ENCODE data around the gene PSIP1.
"Not testable (repeated sequence)": the region's sequence is repeated elsewhere in the genome, so short reads cannot be mapped to it uniquely, and the experiment has no call there.

PSIP1 gene

DNA sequence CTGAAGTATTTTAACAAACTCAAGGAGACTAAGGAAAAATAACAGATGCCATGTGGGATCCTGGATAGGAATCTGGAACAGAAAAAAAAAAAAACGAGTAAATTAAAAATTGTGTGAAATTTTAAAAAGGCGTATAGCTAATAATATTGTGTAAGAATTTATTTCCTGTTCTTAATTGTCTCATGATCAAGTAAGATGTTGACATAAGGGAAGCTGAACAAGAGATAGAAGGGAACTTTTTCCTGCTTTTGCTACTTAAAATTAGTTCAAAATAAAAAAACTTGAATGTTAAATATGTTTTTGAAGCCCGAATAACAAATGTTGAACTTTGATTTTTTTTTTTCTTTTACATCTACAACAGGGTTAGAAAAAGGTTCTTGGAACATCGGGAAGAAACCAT lies 77.6 kb downstream of the PSIP1 start:
- TF ChIP-seq, protein P1, sequence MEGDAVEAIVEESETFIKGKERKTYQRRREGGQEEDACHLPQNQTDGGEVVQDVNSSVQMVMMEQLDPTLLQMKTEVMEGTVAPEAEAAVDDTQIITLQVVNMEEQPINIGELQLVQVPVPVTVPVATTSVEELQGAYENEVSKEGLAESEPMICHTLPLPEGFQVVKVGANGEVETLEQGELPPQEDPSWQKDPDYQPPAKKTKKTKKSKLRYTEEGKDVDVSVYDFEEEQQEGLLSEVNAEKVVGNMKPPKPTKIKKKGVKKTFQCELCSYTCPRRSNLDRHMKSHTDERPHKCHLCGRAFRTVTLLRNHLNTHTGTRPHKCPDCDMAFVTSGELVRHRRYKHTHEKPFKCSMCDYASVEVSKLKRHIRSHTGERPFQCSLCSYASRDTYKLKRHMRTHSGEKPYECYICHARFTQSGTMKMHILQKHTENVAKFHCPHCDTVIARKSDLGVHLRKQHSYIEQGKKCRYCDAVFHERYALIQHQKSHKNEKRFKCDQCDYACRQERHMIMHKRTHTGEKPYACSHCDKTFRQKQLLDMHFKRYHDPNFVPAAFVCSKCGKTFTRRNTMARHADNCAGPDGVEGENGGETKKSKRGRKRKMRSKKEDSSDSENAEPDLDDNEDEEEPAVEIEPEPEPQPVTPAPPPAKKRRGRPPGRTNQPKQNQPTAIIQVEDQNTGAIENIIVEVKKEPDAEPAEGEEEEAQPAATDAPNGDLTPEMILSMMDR (IDR thresholded peaks at IDR 0.05; ENCODE audit: low read depth, low read length), result no peak
- no peak for DNase-seq (ENCODE audit: extremely low read depth, low read depth)

DNA sequence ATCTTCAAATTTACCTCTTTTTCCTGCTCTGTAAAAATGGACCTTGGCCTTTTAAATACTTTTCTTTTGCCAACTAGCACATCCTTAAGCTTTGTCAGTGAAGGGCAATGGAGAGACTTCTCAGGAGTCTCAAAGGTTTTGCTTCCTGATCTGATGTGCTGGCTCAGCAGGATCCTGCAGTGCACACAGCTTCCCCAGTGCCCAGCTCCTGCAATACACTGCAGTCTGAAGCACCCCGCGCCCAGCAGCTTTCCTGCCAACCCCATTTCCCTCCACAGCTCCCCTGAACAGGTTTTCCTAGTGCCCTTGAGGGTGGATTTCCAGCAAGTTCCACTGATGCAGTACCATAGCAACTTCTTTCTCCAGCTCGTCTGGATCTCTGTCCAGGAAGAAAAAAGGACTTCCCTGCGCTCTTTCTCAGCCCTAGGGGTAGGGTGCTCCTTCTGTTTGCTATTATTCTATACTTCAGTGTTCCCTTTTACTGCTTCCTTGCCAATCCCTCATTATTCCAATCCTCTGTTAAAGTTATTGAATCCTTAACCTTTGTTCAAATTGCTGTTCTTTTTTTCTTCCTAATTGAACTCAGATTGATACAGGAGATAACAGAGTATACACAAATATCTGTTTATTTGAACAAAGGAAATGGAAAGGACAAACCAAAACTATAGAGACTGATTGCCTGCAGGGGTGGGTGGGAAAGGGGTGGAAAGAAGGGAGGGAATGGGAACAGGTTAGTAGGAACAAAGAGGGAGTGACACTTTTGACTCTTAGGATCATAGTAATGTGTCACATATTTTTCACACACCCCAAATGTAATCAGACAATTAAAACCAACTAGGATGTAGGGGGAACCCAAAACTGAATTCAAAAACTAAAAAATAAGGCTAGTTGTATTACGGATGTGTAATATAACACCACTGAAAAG lies 79.6 kb downstream of the PSIP1 start:
- no peak for DNase-seq (ENCODE audit: extremely low read depth, low read depth)

DNA sequence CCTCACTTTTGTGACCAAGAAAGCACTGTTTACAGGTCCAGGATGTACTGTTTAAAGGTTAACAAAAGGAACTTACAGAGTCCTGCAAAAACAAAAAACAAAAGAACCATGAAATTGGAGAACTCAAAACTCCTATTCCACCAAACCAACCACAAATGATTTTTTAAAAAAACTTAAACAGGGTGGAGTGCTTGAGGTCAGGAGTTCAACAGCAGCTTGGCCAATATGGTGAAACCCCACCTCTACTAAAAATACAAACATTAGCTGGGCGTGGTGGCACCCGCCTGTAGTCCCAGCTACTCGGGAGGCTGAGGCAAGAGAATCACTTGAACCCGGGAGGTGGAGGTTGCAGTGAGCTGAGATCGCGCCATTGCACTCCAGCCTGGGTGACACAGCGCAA lies 83.1 kb downstream of the PSIP1 start:
- not testable (repeated sequence) for DNase-seq (ENCODE audit: extremely low read depth, low read depth)

More for the DNA sequence above, 79.6 kb downstream of the PSIP1 start:
- TF ChIP-seq, protein P1 (IDR thresholded peaks at IDR 0.05; ENCODE audit: low read depth, low read length), result no peak

DNA sequence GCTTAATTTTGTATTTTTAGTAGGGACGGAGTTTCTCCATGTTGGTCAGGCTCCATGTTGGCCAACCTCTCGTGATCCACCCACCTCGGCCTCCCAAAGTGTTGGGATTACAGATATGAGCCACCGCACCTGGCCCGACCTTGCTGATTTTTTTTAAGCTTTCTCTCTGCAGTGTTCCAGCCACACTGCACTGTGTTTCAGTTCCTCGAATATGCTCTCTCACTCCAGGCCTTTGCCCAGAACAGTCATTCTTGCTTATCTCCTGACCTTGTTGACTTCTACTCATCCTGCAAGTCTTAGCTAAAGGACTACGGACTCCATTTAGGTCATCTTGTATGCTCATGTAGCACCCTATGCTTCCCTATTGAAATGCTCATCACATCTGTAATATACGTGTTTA lies 84.8 kb downstream of the PSIP1 start:
- TF ChIP-seq, protein P1 (IDR thresholded peaks at IDR 0.05; ENCODE audit: low read depth, low read length), result no peak
- no peak for DNase-seq (ENCODE audit: extremely low read depth, low read depth)

DNA sequence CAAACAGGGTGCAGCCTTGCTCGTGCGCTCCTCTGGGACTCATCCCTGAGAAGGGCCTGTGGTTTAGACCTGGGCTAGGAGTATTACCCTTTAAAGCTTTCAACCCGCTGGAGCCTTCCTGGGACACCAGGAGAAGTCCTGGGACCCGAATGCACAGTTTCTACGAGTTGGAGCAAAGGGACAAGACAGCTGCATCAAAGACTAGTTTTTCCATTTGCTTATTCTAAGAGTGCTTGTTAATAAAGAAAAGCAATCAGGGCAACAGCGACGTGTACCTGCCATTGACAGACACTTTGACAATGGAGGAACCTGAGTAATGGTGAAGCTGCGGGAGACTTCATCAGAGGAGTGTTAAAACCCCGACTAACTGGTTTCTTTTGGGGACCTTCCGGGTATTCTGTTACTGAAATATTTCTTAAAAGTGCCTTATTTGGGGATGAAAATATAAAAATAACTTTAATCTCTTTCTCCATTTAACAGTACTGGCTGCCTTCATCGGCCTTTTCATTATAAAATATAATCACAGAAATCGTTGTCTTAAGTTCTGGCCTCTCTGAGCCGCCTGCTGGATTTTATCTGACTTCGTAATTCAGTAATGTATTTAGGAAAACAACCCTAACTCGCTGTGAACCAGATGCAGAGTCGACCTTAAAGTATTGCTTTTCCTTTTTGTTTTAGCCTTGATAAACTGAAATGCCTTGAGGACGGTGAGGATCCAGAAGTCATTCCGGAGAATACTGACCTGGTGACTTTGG lies 87.4 kb downstream of the PSIP1 start:
- no peak for DNase-seq (ENCODE audit: extremely low read depth, low read depth)
- TF ChIP-seq, protein P1 (IDR thresholded peaks at IDR 0.05; ENCODE audit: low read depth, low read length), result peak; percentile 24

DNA sequence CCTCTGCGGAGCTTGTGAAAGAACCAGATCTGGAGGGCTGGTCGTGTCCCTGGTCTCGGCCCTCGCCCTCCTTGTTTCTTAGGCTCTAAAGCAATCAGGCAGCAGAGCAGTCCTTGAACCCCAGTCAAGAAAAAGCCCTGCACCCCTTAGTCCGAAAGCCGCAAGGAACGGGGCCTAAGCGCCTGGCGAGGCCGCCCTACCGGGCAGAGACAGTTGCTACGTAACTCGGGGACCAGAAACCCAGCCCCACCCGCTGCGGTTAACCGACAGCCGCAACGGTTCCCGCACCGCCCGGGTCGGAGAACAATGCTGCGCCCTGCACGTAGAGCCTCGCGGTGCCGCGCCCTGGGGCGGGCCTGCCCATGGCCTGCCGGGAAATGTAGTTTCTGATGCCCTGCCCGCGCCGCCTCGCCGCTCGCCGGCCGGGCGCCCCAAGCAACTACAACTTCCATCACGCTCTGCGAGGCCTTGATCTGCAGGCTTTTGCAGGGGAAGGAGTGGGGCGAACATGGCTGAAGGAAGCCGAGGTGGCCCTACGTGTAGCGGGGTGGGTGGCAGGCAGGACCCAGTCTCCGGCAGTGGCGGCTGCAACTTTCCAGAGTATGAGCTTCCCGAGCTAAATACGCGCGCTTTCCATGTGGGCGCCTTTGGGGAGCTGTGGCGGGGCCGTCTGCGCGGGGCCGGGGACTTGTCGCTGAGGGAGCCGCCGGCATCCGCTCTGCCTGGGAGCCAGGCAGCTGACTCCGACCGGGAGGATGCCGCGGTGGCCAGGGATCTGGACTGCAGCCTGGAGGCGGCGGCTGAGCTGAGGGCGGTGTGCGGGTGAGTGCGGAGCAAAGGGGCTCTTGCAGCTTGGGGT lies 88.2 kb downstream of the PSIP1 start, which contains the start of gene SNAPC3:
TSS of gene SNAPC3 (plus strand) at position 505 of the 859 bp plus-strand sequence. CDS start at position 509, 4 bp downstream.
- peak; percentile 83 for DNase-seq (ENCODE audit: extremely low read depth, low read depth)

DNA sequence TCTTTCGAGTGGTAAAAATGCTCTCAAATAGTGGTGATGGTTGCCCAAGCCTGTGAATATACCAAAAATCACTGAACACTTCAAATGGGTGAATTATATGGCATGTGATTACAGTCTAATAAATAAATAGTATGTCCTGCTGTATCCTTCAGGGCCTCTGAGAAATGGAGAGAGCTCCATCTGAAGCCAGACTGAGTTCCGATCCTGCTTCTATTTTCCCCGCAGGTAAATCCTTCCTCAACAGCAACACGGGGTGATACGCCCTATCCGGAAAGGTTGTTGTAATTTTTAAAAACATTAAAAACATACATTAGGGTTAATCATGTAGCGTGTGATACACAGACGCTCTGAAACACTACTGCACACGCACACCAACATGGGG lies 88.8 kb downstream of the PSIP1 start:
- DNase-seq (ENCODE audit: extremely low read depth, low read depth), result no peak
- TF ChIP-seq, protein P1 (IDR thresholded peaks at IDR 0.05; ENCODE audit: low read depth, low read length), result no peak

More for the DNA sequence above, 88.2 kb downstream of the PSIP1 start, which contains the start of gene SNAPC3:
- TF ChIP-seq, protein P1 (IDR thresholded peaks at IDR 0.05; ENCODE audit: low read depth, low read length), result no peak

All from AG09319 (cell line).